HL-60 (cell line): ENCODE measurements around the gene MYEF2.

Source experiments
- CTCF ChIP-seq: IDR thresholded peaks from one replicate; pipeline ENCODE4 v1.5.1; 2011; ENCODE audit warnings: low read length, control low read depth, inconsistent platforms; ENCODE audit not compliant: insufficient read depth
- GABPA ChIP-seq: IDR thresholded peaks from 2 replicates; pipeline ENCODE4 v1.6.1; 2012; ENCODE audit warnings: low read depth

GRCh38 chr15:48109212-48109611 lies 68.9 kb downstream of the MYEF2 start:
- TF ChIP-seq CTCF (no peak), GABPA (no peak)
